Measurements from ENCODE around the gene ZNF586.
"Not testable (repeated sequence)": the region's sequence is repeated elsewhere in the genome, so short reads cannot be mapped to it uniquely, and the experiment has no call there.

The ZNF586 gene

GRCh38 chr19:57800696-57801095, 31.2 kb downstream of the ZNF586 start:
- DNase-seq, result no peak

- DNase-seq, result no peak
Observed at GRCh38 chr19:57802269-57802668, 32.8 kb downstream of the ZNF586 start.

DNA sequence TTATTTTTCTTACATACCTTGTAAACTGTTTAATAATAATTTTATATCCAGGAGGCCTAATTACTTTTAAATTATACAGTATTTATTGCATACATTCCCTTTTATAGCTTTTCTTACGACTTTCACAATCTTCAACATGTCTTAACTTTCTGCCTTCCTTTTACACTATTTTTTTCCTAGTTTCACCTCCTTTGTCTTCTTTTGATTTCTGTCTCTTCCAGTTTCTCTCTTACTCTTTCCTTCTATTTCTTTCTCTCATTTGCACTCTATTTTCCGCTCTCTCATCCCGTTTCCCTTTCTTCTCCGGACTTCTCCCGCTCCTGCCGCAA, 33.8 kb downstream of the ZNF586 start:
- DNase-seq, result peak in 1 of 2 experiments; percentile 17

DNA sequence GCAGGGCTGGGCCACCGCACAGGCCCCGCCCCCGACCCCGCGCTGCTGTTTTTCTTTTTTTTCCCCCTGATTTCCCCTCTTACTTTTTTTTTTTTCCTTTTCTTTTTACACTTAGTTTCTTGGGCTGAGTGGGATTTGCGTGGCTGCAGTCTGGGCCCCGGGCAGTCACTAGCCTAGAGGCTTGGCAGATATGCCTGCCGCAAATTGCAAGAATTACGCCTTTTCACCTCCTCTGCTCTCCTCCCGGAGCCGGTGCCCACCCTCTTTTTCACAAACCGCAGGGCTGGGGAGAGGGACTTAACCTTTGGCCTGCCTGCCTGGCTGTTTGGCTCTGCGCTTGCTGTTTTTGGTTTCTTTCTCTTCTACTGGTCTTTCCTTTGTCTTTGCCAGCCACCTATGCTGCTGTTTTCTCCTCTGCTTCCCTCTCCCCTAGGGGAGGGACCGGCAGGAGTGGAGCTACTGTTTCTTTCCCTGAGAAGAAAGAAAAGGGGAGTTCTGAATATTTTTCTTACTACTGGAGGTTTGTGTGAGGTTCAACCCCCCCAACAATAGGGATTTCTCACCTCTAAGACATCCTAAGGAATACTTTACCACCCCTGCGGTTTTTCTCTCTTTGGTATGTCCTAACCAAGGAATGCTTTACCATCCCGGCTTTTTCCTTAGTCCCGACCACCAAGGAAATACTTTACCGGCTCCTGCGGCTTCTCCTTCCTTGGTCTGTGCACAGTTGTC, 34.3 kb downstream of the ZNF586 start:
- peak; percentile 26 to 41 for DNase-seq

DNA sequence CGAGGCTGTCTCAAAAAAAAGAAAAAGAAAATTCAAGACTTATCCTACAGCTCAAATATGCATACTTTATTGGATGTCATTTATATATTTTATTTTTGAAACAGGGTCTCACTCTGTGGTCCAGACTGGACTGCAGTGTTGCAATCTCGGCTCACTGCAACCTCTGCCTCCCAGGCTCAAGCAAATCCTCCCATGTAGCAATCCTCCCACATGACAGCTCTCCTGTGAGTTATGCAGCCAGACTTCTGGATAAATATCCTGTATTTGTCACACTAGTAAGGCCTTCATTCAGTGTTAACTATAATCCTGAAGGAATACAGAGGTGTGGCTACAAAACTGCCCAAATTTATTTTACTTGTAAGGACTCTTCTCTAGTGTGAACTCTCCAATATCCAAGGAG, 38.1 kb downstream of the ZNF586 start:
- DNase-seq, result no peak

DNA sequence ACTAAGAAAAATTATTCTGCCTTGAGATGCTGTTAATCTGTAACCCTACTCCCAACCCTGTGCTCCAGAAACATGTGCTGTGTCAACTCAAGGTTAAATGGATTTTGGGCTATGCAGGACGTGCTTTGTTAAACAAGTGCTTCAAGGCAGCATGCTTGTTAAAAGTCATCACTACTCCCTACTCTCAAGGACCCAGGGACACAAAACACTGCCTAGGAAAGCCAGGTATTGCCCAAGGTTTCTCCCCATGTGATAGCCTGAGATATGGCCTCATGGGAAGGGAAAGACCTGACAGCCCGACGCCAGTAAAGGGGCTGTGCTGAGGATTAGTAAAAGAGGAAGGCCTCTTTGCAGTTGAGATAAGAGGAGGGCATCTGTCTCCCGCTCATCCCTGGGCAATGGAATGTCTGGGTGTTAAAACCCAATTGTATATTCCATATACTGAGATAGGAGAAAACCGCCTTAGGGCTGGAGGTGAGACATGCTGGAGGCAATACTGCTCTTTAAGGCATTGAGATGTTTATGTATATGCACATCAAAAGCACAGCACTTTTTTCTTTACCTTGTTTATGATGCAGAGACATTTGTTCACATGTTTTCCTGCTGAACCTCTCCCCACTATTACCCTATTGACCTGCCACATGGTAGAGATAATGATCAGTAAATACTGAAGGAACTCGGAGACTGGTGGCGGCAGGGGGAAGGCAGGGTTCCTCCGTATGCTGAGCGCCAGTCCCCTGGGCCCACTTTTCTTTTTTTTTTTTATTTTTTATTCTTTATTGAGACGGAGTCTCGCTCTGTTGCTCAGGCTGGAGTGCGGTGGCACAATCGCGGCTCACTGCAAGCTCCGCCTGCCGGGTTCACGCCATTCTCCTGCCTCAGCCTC, 41.2 kb downstream of the ZNF586 start:
- DNase-seq, result not testable (repeated sequence)

- DNase-seq, result peak in 1 of 2 experiments; percentile 8
Observed at GRCh38 chr19:57812226-57812625, 42.8 kb downstream of the ZNF586 start.

- DNase-seq, result not testable (repeated sequence)
Observed at GRCh38 chr19:57812975-57813820, 43.7 kb downstream of the ZNF586 start.

- no peak for DNase-seq
Observed at GRCh38 chr19:57813919-57814504, 44.5 kb downstream of the ZNF586 start.

DNA sequence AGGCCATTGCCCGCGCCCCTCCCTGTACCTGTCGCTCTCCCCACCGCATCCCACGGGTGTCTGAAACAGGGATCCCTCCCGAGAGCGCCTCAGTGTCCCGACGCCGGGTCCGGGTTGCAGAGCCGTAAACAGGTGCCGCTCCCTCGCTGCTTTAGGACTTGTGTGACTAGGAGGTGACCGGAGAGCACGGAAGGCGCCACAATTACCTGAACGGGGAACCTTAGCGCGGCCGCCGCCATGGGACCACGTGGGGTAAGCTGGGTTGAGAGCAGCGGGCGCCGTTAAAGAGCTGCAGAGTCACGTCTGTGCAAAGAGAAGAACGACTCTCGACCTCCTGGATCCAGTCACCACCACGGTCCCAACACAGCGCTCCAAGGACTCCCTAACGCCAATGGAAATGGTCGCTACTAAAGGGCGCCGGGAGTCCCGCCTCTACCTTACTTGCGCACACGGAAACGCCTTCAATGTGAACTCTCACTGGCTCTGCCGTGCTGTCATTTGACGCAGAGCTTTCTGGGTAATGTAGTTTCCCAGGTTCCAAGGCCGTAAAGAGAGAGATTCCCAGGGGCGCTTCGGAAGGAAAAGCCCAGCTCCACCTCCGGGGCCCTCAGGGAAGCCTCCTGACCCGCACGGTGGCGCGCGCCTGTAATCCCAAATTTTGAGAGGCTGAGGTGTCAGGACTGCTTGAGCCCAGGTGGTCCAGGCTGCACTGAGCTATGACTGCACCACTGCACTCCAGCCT, 45.2 kb downstream of the ZNF586 start, which contains the start of gene ZNF552:
TSS of gene ZNF552 (minus strand) at position 409 of the 742 bp plus-strand sequence. CDS start at position 239, 170 bp downstream.
- DNase-seq, result peak; percentile 95 to 97

GRCh38 chr19:57815247-57816075, 46.0 kb downstream of the ZNF586 start:
- no peak for DNase-seq

GRCh38 chr19:57816652-57817051, 47.2 kb downstream of the ZNF586 start:
- no peak for DNase-seq

GRCh38 chr19:57817976-57818375, 48.5 kb downstream of the ZNF586 start:
- no peak for DNase-seq

DNA sequence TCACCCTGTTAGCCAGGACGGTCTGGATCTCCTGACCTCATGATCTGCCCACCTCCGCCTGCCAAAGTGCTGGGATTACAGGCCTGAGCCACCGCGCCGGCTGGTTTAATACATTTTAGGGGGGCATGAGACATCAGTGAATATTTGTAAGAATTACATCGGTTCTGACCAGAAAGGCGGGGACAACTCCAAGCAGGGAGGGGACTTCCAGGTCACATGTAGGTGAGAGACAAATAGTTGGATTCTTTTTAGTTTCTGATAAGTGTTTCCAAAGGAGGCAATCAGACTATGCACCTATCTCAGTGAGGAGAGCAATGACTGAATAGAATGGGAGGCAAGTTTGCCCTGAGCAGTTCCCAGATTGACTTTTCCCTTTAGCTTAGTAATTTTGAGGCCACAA, 48.9 kb downstream of the ZNF586 start:
- DNase-seq, result no peak

- peak; percentile 90 to 94 for DNase-seq
Observed at GRCh38 chr19:57819475-57820148, 50.1 kb downstream of the ZNF586 start.

GRCh38 chr19:57820599-57820998, 51.1 kb downstream of the ZNF586 start:
- no peak for DNase-seq

DNA sequence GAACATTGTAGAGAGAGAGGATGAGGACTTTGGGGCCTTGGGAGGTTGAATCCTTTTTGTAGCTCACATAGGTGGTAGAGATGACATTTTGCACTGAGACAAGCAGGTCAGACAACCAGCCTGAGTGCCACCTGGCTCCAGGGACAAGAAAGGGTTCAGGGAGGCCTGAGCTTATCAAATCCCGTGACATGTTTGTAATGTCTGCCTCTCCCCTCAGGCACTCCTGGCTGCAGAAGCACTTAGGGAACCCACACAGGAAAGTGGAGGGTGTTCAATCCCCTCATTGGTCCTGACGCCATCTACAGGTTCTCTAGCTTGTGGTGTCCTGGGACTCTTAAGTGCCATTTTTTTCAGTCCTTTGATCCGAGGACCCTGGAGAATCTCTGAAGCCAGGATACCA, 51.6 kb downstream of the ZNF586 start:
- not testable (repeated sequence) for DNase-seq

DNA sequence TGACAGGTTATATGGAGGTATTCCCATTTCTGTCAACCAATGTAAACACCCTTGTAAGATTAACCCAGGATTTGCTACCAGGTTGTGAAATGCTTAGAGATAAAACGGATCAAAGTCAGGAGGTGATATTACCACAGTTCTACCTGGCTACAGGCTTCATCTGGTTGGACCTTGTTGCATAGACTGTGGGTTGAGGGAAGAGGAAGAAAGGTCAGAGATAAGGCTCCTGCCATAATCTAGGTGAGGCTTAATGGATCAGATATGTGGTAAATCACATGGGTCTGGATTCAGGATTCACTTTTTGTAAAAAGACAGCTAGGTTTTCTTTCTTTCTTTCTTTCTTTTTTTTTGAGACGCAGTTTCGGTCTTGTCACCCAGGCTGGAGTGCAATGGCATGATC, 52.0 kb downstream of the ZNF586 start:
- not testable (repeated sequence) for DNase-seq

GRCh38 chr19:57823155-57823554, 53.7 kb downstream of the ZNF586 start:
- DNase-seq, result not testable (repeated sequence)

- not testable (repeated sequence) for DNase-seq
Observed at GRCh38 chr19:57823608-57824007, 54.1 kb downstream of the ZNF586 start.
